ENCODE results near the gene CARNS1. TPM values are rescaled to one million over a fixed set of nuclear protein-coding genes. Genes with fewer than 3 reads are reported as not detected.

Gene CARNS1
- total and polyA plus RNA-seq, 2 of the 13 experiments (the other 11 are each of a cell fraction or from before 2014, with no cell fraction given) = not detected

DNA sequence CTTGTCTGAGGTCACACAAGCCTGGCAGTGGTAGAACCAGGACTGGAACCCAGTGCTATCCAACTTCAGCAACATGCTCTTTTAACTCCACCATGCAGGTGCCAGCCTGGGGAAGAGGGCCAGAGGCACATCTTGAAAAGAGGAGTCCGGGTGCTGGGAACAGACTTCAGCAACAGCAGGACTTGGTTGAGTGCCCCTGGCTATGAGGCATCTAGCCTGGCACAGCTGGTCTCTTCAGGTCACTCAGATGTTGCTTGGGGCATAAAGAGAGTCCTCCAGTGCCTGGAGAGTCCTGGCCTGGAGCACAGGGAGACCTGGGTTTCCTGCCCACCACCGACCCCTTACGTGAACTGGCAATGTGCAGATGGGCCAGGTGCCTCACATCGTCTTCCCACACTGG lies 36.9 kb upstream of the CARNS1 start:
- H3K4me1 ChIP-seq (ENCODE audit: insufficient read depth, low read length) = peaks cover 42% of the 10 kb centered on the region
- no peak overlapping the region for H3K9ac ChIP-seq (ENCODE audit: insufficient read depth, low read depth, low read length)
- FAIRE-seq (no peak), DNase-seq (ENCODE audit: low spot score) (no peak), ATAC-seq (no peak)
- no peak overlapping the region for H3K4me3 ChIP-seq (replicated peaks in 1 of 3; ENCODE audit: insufficient read depth in 1 of 3, low read depth in 2 of 3, low read length in 3 of 3)
- intact Hi-C loops (cut with micrococcal nuclease; ENCODE audit: unreplicated experiment) (no loop called here), in situ Hi-C loops (cut with HindIII; ENCODE audit: extremely low pct_ligation_motif_present, low pct_unique_long_range_greater_than_20kb) (no loop called here)
- no peaks in the 10 kb centered on the region for H3K36me3 ChIP-seq (replicated peaks in 1 of 2; ENCODE audit: control insufficient read depth in 1 of 2, insufficient read depth in 2 of 2, low read length in 2 of 2)
- no peak overlapping the region for H3K27ac ChIP-seq (ENCODE audit: extremely low read length, insufficient read depth, low read length)
- H3K9me3 ChIP-seq (ENCODE audit: low read length) = no peaks in the 10 kb centered on the region
- no peak overlapping the region for H2AFZ ChIP-seq (ENCODE audit: low read length)
- POLR2A ChIA-PET = interaction anchor here (18.5 kb wide), 1 partner anchor 25 kb away, joined by 365 read pairs; the partner anchor contains the start of gene POLD4
- CTCF ChIA-PET (ENCODE audit: low intra/inter-chr PET ratio, low total read pairs) = no interaction called here
- H3K27me3 ChIP-seq (ENCODE audit: control insufficient read depth in 1 of 2, insufficient read depth in 2 of 2, low read length in 2 of 2) = peaks cover 3 to 28% of the 10 kb centered on the region in 2 experiments; a peak in 3 of 5 replicates
- H4K20me1 ChIP-seq (ENCODE audit: insufficient read depth, low read length) = no peaks in the 10 kb centered on the region
- 71% methylated on average over 3 of the region's 4 CpGs for WGBS (ENCODE audit: low lambda C conversion rate)
- no peak overlapping the region for H3K4me2 ChIP-seq (ENCODE audit: low read depth, low read length)
- H3K79me2 ChIP-seq (ENCODE audit: insufficient read depth, low read length) = no peaks in the 10 kb centered on the region
- BruUV-seq (replicated peaks) = no TSS peak
- TF ChIP-seq FOXJ3 (CRISPR knock-in tag; IDR thresholded peaks at IDR 0.05; ENCODE audit: borderline replicate concordance) = no peak
- no peak for TF ChIP-seq POLR2A (IDR thresholded peaks at IDR 0.05; ENCODE audit: insufficient read depth in 1 of 2, low read depth in 2 of 2, low read length in 2 of 2)
- no peak for TF ChIP-seq ZNF790 (CRISPR knock-in tag; IDR thresholded peaks at IDR 0.05; ENCODE audit: borderline replicate concordance)
- TF ChIP-seq, protein P1, sequence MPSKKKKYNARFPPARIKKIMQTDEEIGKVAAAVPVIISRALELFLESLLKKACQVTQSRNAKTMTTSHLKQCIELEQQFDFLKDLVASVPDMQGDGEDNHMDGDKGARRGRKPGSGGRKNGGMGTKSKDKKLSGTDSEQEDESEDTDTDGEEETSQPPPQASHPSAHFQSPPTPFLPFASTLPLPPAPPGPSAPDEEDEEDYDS (CRISPR knock-in tag; IDR thresholded peaks at IDR 0.05) = no peak
- TF ChIP-seq, protein P2, sequence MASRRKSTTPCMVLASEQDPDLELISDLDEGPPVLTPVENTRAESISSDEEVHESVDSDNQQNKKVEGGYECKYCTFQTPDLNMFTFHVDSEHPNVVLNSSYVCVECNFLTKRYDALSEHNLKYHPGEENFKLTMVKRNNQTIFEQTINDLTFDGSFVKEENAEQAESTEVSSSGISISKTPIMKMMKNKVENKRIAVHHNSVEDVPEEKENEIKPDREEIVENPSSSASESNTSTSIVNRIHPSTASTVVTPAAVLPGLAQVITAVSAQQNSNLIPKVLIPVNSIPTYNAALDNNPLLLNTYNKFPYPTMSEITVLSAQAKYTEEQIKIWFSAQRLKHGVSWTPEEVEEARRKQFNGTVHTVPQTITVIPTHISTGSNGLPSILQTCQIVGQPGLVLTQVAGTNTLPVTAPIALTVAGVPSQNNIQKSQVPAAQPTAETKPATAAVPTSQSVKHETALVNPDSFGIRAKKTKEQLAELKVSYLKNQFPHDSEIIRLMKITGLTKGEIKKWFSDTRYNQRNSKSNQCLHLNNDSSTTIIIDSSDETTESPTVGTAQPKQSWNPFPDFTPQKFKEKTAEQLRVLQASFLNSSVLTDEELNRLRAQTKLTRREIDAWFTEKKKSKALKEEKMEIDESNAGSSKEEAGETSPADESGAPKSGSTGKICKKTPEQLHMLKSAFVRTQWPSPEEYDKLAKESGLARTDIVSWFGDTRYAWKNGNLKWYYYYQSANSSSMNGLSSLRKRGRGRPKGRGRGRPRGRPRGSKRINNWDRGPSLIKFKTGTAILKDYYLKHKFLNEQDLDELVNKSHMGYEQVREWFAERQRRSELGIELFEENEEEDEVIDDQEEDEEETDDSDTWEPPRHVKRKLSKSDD (CRISPR knock-in tag; IDR thresholded peaks at IDR 0.05; ENCODE audit: low read depth) = no peak
- TF ChIP-seq, protein P3, sequence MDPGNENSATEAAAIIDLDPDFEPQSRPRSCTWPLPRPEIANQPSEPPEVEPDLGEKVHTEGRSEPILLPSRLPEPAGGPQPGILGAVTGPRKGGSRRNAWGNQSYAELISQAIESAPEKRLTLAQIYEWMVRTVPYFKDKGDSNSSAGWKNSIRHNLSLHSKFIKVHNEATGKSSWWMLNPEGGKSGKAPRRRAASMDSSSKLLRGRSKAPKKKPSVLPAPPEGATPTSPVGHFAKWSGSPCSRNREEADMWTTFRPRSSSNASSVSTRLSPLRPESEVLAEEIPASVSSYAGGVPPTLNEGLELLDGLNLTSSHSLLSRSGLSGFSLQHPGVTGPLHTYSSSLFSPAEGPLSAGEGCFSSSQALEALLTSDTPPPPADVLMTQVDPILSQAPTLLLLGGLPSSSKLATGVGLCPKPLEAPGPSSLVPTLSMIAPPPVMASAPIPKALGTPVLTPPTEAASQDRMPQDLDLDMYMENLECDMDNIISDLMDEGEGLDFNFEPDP (CRISPR knock-in tag; conservative IDR thresholded peaks at IDR 0.05) = no peak
- no peak for TF ChIP-seq RFX1 (IDR thresholded peaks at IDR 0.05)
- TF ChIP-seq ZNF766 (CRISPR knock-in tag; IDR thresholded peaks at IDR 0.05; ENCODE audit: borderline replicate concordance) = no peak
- TF ChIP-seq, protein P4, sequence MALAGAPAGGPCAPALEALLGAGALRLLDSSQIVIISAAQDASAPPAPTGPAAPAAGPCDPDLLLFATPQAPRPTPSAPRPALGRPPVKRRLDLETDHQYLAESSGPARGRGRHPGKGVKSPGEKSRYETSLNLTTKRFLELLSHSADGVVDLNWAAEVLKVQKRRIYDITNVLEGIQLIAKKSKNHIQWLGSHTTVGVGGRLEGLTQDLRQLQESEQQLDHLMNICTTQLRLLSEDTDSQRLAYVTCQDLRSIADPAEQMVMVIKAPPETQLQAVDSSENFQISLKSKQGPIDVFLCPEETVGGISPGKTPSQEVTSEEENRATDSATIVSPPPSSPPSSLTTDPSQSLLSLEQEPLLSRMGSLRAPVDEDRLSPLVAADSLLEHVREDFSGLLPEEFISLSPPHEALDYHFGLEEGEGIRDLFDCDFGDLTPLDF (CRISPR knock-in tag; IDR thresholded peaks at IDR 0.05) = no peak
- no peak for TF ChIP-seq ZMYM3 (CRISPR knock-in tag; IDR thresholded peaks at IDR 0.05)
- no peak for TF ChIP-seq FOXM1 (CRISPR knock-in tag; IDR thresholded peaks at IDR 0.05)
- TF ChIP-seq, protein P5, sequence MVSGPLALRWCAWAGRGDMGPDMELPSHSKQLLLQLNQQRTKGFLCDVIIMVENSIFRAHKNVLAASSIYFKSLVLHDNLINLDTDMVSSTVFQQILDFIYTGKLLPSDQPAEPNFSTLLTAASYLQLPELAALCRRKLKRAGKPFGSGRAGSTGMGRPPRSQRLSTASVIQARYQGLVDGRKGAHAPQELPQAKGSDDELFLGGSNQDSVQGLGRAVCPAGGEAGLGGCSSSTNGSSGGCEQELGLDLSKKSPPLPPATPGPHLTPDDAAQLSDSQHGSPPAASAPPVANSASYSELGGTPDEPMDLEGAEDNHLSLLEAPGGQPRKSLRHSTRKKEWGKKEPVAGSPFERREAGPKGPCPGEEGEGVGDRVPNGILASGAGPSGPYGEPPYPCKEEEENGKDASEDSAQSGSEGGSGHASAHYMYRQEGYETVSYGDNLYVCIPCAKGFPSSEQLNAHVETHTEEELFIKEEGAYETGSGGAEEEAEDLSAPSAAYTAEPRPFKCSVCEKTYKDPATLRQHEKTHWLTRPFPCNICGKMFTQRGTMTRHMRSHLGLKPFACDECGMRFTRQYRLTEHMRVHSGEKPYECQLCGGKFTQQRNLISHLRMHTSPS (CRISPR knock-in tag; IDR thresholded peaks at IDR 0.05; ENCODE audit: low read depth) = no peak
- TF ChIP-seq, protein P6, sequence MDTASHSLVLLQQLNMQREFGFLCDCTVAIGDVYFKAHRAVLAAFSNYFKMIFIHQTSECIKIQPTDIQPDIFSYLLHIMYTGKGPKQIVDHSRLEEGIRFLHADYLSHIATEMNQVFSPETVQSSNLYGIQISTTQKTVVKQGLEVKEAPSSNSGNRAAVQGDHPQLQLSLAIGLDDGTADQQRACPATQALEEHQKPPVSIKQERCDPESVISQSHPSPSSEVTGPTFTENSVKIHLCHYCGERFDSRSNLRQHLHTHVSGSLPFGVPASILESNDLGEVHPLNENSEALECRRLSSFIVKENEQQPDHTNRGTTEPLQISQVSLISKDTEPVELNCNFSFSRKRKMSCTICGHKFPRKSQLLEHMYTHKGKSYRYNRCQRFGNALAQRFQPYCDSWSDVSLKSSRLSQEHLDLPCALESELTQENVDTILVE (CRISPR knock-in tag; IDR thresholded peaks at IDR 0.05) = no peak
- TF ChIP-seq, protein P7, sequence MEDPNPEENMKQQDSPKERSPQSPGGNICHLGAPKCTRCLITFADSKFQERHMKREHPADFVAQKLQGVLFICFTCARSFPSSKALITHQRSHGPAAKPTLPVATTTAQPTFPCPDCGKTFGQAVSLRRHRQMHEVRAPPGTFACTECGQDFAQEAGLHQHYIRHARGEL (CRISPR knock-in tag; IDR thresholded peaks at IDR 0.05) = no peak
- TF ChIP-seq POLR2AphosphoS5 (IDR thresholded peaks at IDR 0.05; ENCODE audit: low read depth, low read length) = no peak
- no peak for TF ChIP-seq NCOA5 (CRISPR knock-in tag; IDR thresholded peaks at IDR 0.05)
- no peak for TF ChIP-seq SYNCRIP (IDR thresholded peaks at IDR 0.05; ENCODE audit: insufficient read depth, low read depth, low read length)
